ENCODE measurements around the gene LTA4H. TPM values are rescaled to one million over a fixed set of nuclear protein-coding genes. Genes with fewer than 3 reads are reported as not detected.

The LTA4H gene
- 62.9 and 72.6 TPM in 2 replicates for total RNA-seq

DNA sequence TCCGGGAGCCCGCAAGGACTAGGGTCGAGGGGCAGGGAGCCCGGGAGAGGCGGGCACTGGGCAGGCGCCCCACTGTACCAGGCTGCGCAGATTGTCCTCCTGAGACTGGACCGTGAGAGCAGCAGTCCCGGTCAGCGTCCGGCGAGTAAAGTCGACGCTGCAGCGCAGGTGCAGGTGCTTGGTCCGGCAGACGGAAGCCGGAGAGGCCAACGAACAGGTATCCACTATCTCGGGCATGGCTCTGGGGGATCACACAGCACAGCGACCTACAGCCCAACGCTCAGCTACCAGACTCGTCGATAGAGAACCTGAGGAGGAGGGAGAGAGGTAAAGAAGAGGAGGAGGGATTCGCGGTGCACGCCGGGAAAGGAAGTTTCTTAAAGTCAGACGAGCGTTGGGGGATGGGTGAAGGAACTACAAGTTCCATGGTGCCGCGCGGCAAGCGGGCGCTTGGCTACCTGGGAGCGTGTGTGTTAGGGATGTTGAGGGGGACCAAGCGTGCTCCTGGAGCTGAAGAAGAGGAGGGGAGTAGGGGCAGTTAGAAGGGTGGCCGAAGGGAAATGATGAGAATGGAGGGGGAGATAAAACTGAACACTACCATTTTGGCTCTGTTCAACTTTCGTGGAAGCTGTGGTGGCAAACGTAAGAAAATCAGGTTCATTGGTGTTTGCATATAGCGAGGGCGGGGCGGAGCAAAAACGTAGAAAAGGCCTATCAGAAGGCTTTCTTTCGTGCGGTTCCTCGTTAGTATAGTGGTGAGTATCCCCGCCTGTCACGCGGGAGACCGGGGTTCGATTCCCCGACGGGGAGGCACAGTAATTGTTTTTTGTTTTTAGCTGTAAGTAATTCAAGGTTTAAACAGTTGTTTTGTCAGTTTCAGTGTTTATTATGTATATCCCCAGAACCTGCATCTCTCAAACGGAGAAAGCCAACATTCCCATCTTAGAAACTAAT, at the start of gene LTA4H:
Gene LTA4H (minus strand): TSS at position 305 of the 954 bp plus-strand sequence. CDS start 68 bp downstream, at position 237.

DNA sequence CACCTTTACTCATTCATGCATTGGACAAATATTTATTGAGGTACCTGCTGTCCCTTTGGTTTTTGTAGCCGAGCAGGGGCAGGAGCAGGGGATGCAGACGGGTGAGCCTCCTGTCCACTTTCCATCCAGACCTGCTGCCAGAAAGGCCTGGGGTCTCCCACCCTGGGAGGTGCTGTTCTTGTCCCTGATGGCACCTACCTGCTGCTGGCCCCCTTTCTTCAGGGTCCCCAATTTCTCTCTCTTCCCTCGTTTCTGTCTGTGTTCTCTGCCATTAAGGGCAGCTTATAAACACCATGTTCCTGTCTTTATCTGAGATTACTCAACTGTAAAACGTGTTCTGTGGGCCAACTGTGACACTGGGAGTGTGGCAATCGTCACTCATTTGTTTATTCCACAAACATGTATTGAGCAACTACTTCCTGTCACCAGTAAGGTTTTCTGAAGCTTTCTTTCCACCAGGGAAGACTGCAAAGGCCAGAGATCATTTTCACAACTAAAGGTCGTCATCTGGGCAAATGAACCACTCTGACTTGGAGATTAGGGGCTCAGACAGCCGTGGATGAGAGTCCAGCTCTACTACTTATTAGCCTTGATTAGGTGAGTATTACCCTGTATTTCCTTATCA, 39.2 kb downstream of the LTA4H start, which contains the start of gene HAL:
Gene HAL (minus strand): TSS at position 311 of the 625 bp plus-strand sequence. CDS start 434 bp downstream, outside the sequence.

Other genes with a start within 250 kb of the LTA4H start
- 60.3 and 71.1 TPM in 2 replicates for gene NTN4, start 244.8 kb downstream of the LTA4H start, total RNA-seq
- gene SNRPF, start 176.6 kb downstream of the LTA4H start, total RNA-seq: 5.0 and 11.0 TPM in 2 replicates
- gene CCDC38, start 93.0 kb downstream of the LTA4H start, total RNA-seq: not detected in 2 replicates
- gene AMDHD1, start 92.3 kb downstream of the LTA4H start, total RNA-seq: not detected in 2 replicates
- 0.49 TPM in 1 of 2 replicates, not detected in the other for gene HAL, start 39.2 kb downstream of the LTA4H start, total RNA-seq
- gene ELK3, start 158.8 kb upstream of the LTA4H start, total RNA-seq: 15.5 and 15.7 TPM in 2 replicates

All from cardiac atrium fibroblast (primary cell).